ENCODE results near the gene ZNF43. TPM values are rescaled to one million over a fixed set of nuclear protein-coding genes. Genes with fewer than 3 reads are reported as not detected.

Gene ZNF43
- total and polyA plus RNA-seq, 2 experiments from 2014 or later: 22.2 to 59.8 TPM

Other genes starting within 250 kb of the ZNF43 start
- 19.4 and 25.1 TPM in 2 replicates for gene ZNF100, start 68.6 kb downstream of the ZNF43 start, total RNA-seq (2014; rRNA removed; shearing (Covaris generic))
- gene ZNF100, start 68.6 kb downstream of the ZNF43 start, polyA plus RNA-seq (2016; fragmentation: Nextera tagmentation; extraction: Ambion mirVana): 10.0 and 10.3 TPM in 2 replicates
- gene ZNF208, start 174.8 kb upstream of the ZNF43 start, total RNA-seq (2014; rRNA removed; shearing (Covaris generic)): 1.1 TPM in 1 of 2 replicates, not detected in the other
- not detected in 2 replicates for gene ZNF208, start 174.8 kb upstream of the ZNF43 start, polyA plus RNA-seq (2016; fragmentation: Nextera tagmentation; extraction: Ambion mirVana)
- 0.23 and 0.35 TPM in 2 replicates for gene ZNF257, start 216.3 kb upstream of the ZNF43 start, total RNA-seq (2014; rRNA removed; shearing (Covaris generic))
- 0.07 and 0.11 TPM in 2 replicates for gene ZNF257, start 216.3 kb upstream of the ZNF43 start, polyA plus RNA-seq (2016; fragmentation: Nextera tagmentation; extraction: Ambion mirVana)